ENCODE data around the gene CFHR1. TPM values are rescaled to one million over a fixed set of nuclear protein-coding genes. Genes with fewer than 3 reads are reported as not detected.
"Not testable (repeated sequence)": the region's sequence is repeated elsewhere in the genome, so short reads cannot be mapped to it uniquely, and the experiment has no call there.

The CFHR1 gene
- total RNA-seq, 4 donors from 2014 or later = not detected

- H3K27me3 ChIP-seq = no peaks in the 10 kb centered on the region
- H3K36me3 ChIP-seq = no peaks in the 10 kb centered on the region
- intact Hi-C loops (cut with DNase I) = no loop called here
- no peak overlapping the region for H3K27ac ChIP-seq
- no peak overlapping the region for H3K4me3 ChIP-seq
- H3K9me3 ChIP-seq = no peaks in the 10 kb centered on the region
- no peaks in the 10 kb centered on the region for H3K4me1 ChIP-seq
- WGBS, 2 donors = 90 to 92% methylated on average over 1 of the region's 1 CpG
- no peak for DNase-seq
- TF ChIP-seq CTCF (IDR thresholded peaks at IDR 0.05) = no peak
Observed at GRCh38 chr1:196779093-196779492, 40.4 kb upstream of the CFHR1 start.

GRCh38 chr1:196791252-196791651, 28.3 kb upstream of the CFHR1 start:
- DNase-seq; H3K27ac ChIP-seq; H3K36me3 ChIP-seq; intact Hi-C loops (cut with DNase I); H3K4me3 ChIP-seq; H3K9me3 ChIP-seq; H3K27me3 ChIP-seq; H3K4me1 ChIP-seq: not testable (repeated sequence)
- WGBS, 2 donors = 79% methylated on average over 1 of the region's 1 CpG; no CpG with 5 or more reads in 1 of the 2 donors

- intact Hi-C loops (cut with DNase I); H3K27ac ChIP-seq; H3K4me1 ChIP-seq; H3K9me3 ChIP-seq; DNase-seq; H3K27me3 ChIP-seq; H3K36me3 ChIP-seq; H3K4me3 ChIP-seq: not testable (repeated sequence)
- 23 to 28% methylated on average over 4 of the region's 4 CpGs for WGBS, 2 donors
Observed at GRCh38 chr1:196794103-196794502, 25.4 kb upstream of the CFHR1 start.

- Histone ChIP-seq H3K4me1 (no peaks in the 10 kb centered on the region), H3K27me3 (no peaks in the 10 kb centered on the region), H3K9me3 (no peaks in the 10 kb centered on the region), H3K36me3 (no peaks in the 10 kb centered on the region), H3K27ac (no peak overlapping the region), H3K4me3 (no peak overlapping the region)
- TF ChIP-seq POLR2A (IDR thresholded peaks at IDR 0.05) (no peak), CTCF (IDR thresholded peaks at IDR 0.05) (no peak)
- intact Hi-C loops (cut with DNase I) = no loop called here
- DNase-seq = no peak
- 6 to 51% methylated on average over 2 of the region's 2 CpGs for WGBS, 2 donors
Observed at GRCh38 chr1:196797891-196798290, 21.6 kb upstream of the CFHR1 start.

DNA sequence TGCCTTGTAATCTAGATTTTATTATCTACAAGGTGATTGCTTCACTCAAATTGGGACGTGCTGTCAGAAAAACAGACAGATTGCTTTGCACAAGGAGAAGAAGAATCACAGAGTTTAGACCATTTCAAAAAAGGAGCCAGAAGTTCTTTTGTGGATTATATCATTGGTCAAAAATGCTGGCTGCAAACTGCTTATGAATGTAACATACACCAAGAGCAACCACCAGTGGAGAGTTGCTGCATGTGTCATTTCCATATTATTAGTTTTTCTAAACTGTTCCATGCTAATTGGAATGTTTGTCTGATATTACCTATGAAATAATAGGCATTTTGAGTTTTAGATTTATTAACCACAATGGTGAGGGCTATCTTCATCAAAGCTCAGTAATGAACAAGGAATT, 17.6 kb upstream of the CFHR1 start:
- intact Hi-C loops (cut with DNase I); H3K36me3 ChIP-seq; H3K27ac ChIP-seq; H3K4me1 ChIP-seq; H3K9me3 ChIP-seq; H3K27me3 ChIP-seq; H3K4me3 ChIP-seq; DNase-seq: not testable (repeated sequence)
- 75 to 90% methylated on average over 1 of the region's 1 CpG for WGBS, 2 donors

DNA sequence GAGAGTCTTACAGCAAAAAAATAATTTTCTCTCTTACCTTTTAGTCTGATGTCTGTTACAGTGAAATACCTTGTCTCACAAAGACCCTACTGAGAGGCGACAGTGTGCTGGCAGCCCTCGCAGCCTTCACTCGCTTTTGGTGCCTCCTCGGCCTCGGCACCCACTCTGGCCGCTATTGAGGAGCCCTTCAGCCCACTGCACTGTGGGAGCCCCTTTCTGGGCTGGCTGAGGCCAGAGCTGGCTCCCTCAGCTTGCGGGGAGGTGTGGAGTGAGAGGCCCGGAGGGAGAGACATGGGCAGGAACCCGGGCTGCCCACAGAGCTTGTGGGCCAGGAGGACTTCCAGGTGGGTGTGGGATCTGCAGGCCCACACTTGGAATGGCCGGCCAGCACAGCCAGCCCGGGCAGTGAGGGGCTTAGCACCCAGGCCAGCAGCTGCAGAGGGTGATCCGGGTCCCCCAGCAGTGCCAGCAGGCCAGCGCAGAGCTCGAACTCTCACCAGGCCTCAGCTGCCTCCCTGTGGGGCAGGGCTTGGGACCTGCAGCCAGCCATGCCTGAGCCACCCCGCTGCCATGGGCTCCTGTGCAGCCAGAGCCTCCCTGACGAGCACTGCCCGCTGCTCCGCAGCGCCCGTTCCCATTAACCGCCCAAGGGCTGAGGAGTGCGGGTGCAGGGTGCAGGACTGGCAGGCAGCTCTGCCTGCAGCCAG, 10.8 kb upstream of the CFHR1 start:
- WGBS, 2 donors = 95 to 96% methylated on average over 6 to 9 of the region's 22 CpGs
- no peaks in the 10 kb centered on the region for H3K9me3 ChIP-seq
- intact Hi-C loops (cut with DNase I) = no loop called here
- no peaks in the 10 kb centered on the region for H3K4me1 ChIP-seq
- no peaks in the 10 kb centered on the region for H3K36me3 ChIP-seq
- no peak for DNase-seq
- no peaks in the 10 kb centered on the region for H3K27me3 ChIP-seq
- no peak overlapping the region for H3K27ac ChIP-seq
- H3K4me3 ChIP-seq = no peak overlapping the region
- TF ChIP-seq POLR2A (IDR thresholded peaks at IDR 0.05) = no peak
- no peak for TF ChIP-seq CTCF (IDR thresholded peaks at IDR 0.05)

DNA sequence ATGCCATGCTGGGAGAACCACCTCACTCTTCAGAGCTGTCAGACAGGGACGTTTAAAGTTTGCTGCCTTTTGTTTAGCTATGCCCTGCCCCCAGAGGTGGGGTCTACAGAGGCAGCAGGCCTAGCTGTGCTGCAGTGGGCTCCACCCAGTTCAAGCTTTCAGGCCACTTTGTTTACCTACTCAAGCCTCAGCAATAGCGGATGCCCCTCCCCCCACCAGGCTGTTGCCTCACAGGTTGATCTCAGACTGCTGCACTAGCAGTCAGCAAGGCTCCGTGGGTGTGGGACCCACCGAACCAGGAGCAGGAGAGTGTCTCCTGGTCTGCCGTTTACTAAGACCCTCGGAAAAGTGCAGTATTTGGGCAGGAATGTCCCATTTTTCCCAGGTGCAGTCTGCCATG, 2.1 kb upstream of the CFHR1 start:
- H3K4me3 ChIP-seq; H3K9me3 ChIP-seq; H3K36me3 ChIP-seq; DNase-seq; intact Hi-C loops (cut with DNase I); H3K4me1 ChIP-seq; H3K27ac ChIP-seq; H3K27me3 ChIP-seq: not testable (repeated sequence)
- WGBS, 2 donors = 20 to 60% methylated on average over 1 to 2 of the region's 6 CpGs

All from esophagus squamous epithelium (tissue), 5 donors.